ENCODE data around the gene GPX2.

Gene GPX2

GRCh38 chr14:64910847-64911495, 31.6 kb downstream of the GPX2 start:
- no peak for DNase-seq

- no peak for DNase-seq
Observed at GRCh38 chr14:64906022-64906421, 36.5 kb downstream of the GPX2 start.

DNA sequence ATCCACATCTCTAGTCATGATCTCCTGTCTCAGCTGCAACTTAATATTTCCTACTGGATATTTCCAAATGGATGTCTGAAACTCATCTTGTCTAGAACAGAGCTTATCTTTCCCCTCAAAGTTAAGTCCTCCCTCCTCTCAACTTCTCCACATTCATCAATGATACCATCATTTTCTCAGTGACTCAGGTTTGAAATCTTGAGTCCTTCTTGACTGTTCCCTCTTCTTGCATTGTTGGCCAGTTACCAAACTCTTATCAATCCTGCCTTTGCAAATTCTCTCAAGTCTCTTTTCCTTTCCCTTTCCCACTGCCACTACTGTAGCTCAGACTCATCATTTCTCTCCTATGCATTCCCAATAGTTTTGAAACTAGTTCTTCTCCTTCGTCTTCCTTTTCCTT, 42.6 kb downstream of the GPX2 start:
- no peak for DNase-seq

DNA sequence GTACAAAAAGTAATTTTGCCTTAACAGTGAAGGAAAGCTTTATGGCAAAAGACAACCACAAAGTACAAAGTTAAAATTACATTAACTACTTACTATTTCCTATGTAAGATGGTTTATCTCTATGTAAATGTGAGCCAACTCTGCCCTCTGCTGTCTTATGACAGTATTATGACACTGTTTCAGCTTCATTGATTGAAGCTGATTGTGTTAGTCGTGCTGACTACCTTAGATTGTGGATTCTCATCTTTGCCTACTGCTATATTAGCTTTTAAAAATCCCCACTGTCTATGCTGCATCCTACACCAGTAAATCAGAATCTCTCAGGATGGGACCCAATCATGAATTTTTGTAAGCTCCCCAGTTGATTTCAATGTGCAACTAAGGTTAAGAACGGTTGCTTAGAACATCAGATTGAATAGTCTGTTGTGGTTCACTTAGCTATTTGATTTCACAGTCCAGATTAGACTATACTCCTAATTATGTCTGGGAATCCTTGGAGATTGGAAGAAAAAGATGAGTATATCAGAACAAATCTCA, 50.6 kb downstream of the GPX2 start:
- peak; percentile 41 for DNase-seq

DNA sequence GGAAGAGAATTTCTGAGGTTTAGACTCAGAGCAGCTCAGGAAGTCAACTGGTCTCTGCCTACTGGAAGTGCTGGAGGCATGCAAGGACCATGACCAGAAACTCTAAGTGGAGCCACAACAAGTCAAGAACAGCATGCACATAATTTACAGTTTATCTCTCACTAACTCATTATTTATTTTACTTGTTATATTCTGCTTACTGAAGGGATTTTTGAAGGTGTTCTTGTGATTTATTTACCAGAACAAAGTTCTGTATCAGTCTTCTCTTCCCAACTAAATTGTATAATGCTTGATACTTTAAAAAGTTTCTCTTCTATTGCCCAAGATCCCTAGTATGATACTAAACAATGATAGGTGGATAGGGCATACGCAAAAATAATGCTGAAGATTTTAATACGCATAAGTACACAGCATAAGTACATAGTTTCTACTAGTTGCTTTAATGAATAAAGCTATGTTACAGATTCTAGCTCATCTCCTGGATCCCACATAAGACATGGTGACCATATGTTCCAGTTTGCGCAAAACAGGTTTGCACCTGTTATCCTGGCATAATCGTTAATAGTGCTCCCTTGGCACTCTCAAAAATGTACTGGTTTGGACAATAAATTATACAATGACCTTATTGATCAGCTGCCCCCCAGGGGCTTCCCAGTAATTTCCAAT, 51.2 kb downstream of the GPX2 start:
- DNase-seq, result no peak

GRCh38 chr14:64889352-64889751, 53.2 kb downstream of the GPX2 start:
- no peak for DNase-seq

Measured in GDM1 (cell line).